HG02981 (cell line): ENCODE measurements around the gene SURF4.

Experiments
- ATAC-seq: cut with Tn5 transposase; IDR thresholded peaks from one replicate; pipeline ENCODE4 v1.9.1; 2021; ENCODE audit warnings: mild to moderate bottlenecking, moderate library complexity; ENCODE audit not compliant: unreplicated experiment

Gene SURF4

GRCh38 chr9:133353548-133353947, 22.3 kb downstream of the SURF4 start:
- ATAC-seq = no peak

GRCh38 chr9:133352635-133353340, 23.1 kb downstream of the SURF4 start:
- ATAC-seq = no peak

- ATAC-seq = no peak
These were observed 23.8 kb downstream of the SURF4 start for GRCh38 chr9:133351908-133352634.

- ATAC-seq = no peak
These were observed 24.3 kb downstream of the SURF4 start for GRCh38 chr9:133351526-133351907.

- no peak for ATAC-seq
These were observed 25.8 kb downstream of the SURF4 start for GRCh38 chr9:133349965-133350616.

- ATAC-seq = no peak
These were observed 26.9 kb downstream of the SURF4 start for GRCh38 chr9:133348718-133349573.

- ATAC-seq = peak; percentile 70
These were observed 27.7 kb downstream of the SURF4 start, which contains the start of the genes MED22 and RPL7A for GRCh38 chr9:133347985-133348717. Gene MED22, minus strand, starts transcription at chr9:133348131. Its CDS starts 1,469 bp downstream, at chr9:133346662. Gene RPL7A, plus strand, starts transcription at chr9:133348218. Its CDS starts 26 bp downstream, at chr9:133348244.

GRCh38 chr9:133347515-133347984, 28.3 kb downstream of the SURF4 start:
- ATAC-seq = peak; percentile 23

- no peak for ATAC-seq
These were observed 29.7 kb downstream of the SURF4 start for GRCh38 chr9:133346021-133346785.

- no peak for ATAC-seq
These were observed 30.3 kb downstream of the SURF4 start for GRCh38 chr9:133345596-133345995.

- ATAC-seq = no peak
These were observed 30.9 kb downstream of the SURF4 start for GRCh38 chr9:133344979-133345378.

GRCh38 chr9:133344071-133344470, 31.8 kb downstream of the SURF4 start:
- ATAC-seq = no peak

- no peak for ATAC-seq
These were observed 33.3 kb downstream of the SURF4 start for GRCh38 chr9:133342570-133342969.

- ATAC-seq = no peak
These were observed 33.8 kb downstream of the SURF4 start for GRCh38 chr9:133342069-133342406.

- no peak for ATAC-seq
These were observed 34.3 kb downstream of the SURF4 start for GRCh38 chr9:133341369-133342068.

GRCh38 chr9:133340916-133341315, 34.9 kb downstream of the SURF4 start:
- no peak for ATAC-seq

GRCh38 chr9:133340256-133340655, 35.6 kb downstream of the SURF4 start:
- ATAC-seq = no peak

- no peak for ATAC-seq
These were observed 36.2 kb downstream of the SURF4 start for GRCh38 chr9:133339641-133340040.
